SK-N-SH treated with all-trans-retinoic acid at 6 μM for 48 hours (cell line): ENCODE results near the gene SUSD3.

Experiments
- ATAC-seq: fragments of 200-7000 bp; cut with Tn5 transposase; 3 replicates; pipeline ENCODE4 v1.9.1; 2020; ENCODE audit warnings: mild to moderate bottlenecking, moderate library complexity
- ARNTL ChIP-seq: fragments of 450-650 bp; formaldehyde crosslinking; IDR thresholded peaks from 2 replicates; pipeline ENCODE4 v1.5.0; 2020; ENCODE audit warnings: low read depth, mild to moderate bottlenecking, moderate library complexity, borderline replicate concordance
- BACH2 ChIP-seq: fragments of 250-450 bp; sonication (Bioruptor Pico); IDR thresholded peaks from 2 replicates; pipeline ENCODE4 v1.9.0; 2021; ENCODE audit warnings: mild to moderate bottlenecking, borderline replicate concordance
- CREB5 ChIP-seq: fragments of 250-450 bp; sonication (Bioruptor Pico); IDR thresholded peaks from 2 replicates; pipeline ENCODE4 v1.5.1; 2020; ENCODE audit warnings: low read depth, mild to moderate bottlenecking, moderate library complexity
- CSRNP3 ChIP-seq: fragments of 250-450 bp; sonication (Bioruptor Pico); IDR thresholded peaks from 2 replicates; pipeline ENCODE4 v1.5.1; 2021; ENCODE audit warnings: mild to moderate bottlenecking, moderate library complexity
- OSR1 ChIP-seq: fragments of 250-450 bp; sonication (Bioruptor Pico); IDR thresholded peaks from 2 replicates; pipeline ENCODE4 v1.8.0; 2022; ENCODE audit warnings: moderate library complexity, mild to moderate bottlenecking, inconsistent platforms
- PATZ1 ChIP-seq: fragments of 250-450 bp; sonication (Bioruptor Pico); IDR thresholded peaks from 2 replicates; pipeline ENCODE4 v1.8.0; 2020; ENCODE audit warnings: mild to moderate bottlenecking, moderate library complexity, borderline replicate concordance
- POU6F1 ChIP-seq: fragments of 250-450 bp; sonication (Bioruptor Pico); IDR thresholded peaks from 2 replicates; pipeline ENCODE4 v1.8.0; 2021; ENCODE audit warnings: low read depth, mild to moderate bottlenecking, moderate library complexity, borderline replicate concordance
- PPARA ChIP-seq: fragments of 250-450 bp; sonication (Bioruptor Pico); IDR thresholded peaks from 2 replicates; pipeline ENCODE4 v1.5.0; 2020; ENCODE audit warnings: mild to moderate bottlenecking, borderline replicate concordance
- RARB ChIP-seq: fragments of 250-450 bp; sonication (Bioruptor Pico); IDR thresholded peaks from 2 replicates; pipeline ENCODE4 v1.8.0; 2021; ENCODE audit warnings: mild to moderate bottlenecking, moderate library complexity
- TCF4 ChIP-seq: fragments of 250-450 bp; sonication (Bioruptor Pico); IDR thresholded peaks from 2 replicates; pipeline ENCODE4 v1.8.0; 2021; ENCODE audit warnings: mild to moderate bottlenecking, moderate library complexity, borderline replicate concordance
- TOX ChIP-seq: fragments of 250-450 bp; sonication (Bioruptor Pico); IDR thresholded peaks from 2 replicates; pipeline ENCODE4 v1.8.0; 2021; ENCODE audit warnings: mild to moderate bottlenecking, moderate library complexity, borderline replicate concordance
- TSHZ2 ChIP-seq: fragments of 250-450 bp; sonication (Bioruptor Pico); IDR thresholded peaks from 2 replicates; pipeline ENCODE4 v1.5.0; 2020; ENCODE audit warnings: mild to moderate bottlenecking, moderate library complexity
- ZC3H10 ChIP-seq: fragments of 250-450 bp; sonication (Bioruptor Pico); IDR thresholded peaks from 2 replicates; pipeline ENCODE4 v1.5.1; 2021; ENCODE audit warnings: mild to moderate bottlenecking, moderate library complexity
- ZFP3 ChIP-seq: fragments of 250-450 bp; sonication (Bioruptor Pico); IDR thresholded peaks from 2 replicates; pipeline ENCODE4 v1.5.0; 2020; ENCODE audit warnings: mild to moderate bottlenecking, moderate library complexity
- ZFP30 ChIP-seq: fragments of 450-650 bp; formaldehyde crosslinking; IDR thresholded peaks from 2 replicates; pipeline ENCODE4 v1.5.0; 2022; ENCODE audit warnings: mild to moderate bottlenecking, moderate library complexity
- ZNF565 ChIP-seq: fragments of 450-650 bp; formaldehyde crosslinking; conservative IDR thresholded peaks from 2 replicates; pipeline ENCODE4 v1.5.0; 2020; ENCODE audit warnings: low read depth, mild to moderate bottlenecking, moderate library complexity
- ZNF70 ChIP-seq: fragments of 450-650 bp; formaldehyde crosslinking; IDR thresholded peaks from 2 replicates; pipeline ENCODE4 v1.5.0; 2020; ENCODE audit warnings: mild to moderate bottlenecking, moderate library complexity
- ZNF8 ChIP-seq: fragments of 450-650 bp; formaldehyde crosslinking; IDR thresholded peaks from 2 replicates; pipeline ENCODE4 v1.5.0; 2020; ENCODE audit warnings: mild to moderate bottlenecking, moderate library complexity

Gene SUSD3

GRCh38 chr9:93121316-93122241, 63.1 kb downstream of the SUSD3 start:
- TF ChIP-seq TSHZ2 (CRISPR knock-in tag): no peak
- ATAC-seq: no peak

GRCh38 chr9:93122721-93123221, 64.3 kb downstream of the SUSD3 start:
- TF ChIP-seq PPARA (CRISPR knock-in tag): no peak
- no peak for TF ChIP-seq ZNF565 (CRISPR knock-in tag)
- TF ChIP-seq ZNF8: no peak
- TF ChIP-seq RARB: no peak
- no peak for TF ChIP-seq ZNF70 (CRISPR knock-in tag)
- TF ChIP-seq ZC3H10 (CRISPR knock-in tag): no peak
- no peak for TF ChIP-seq OSR1 (CRISPR knock-in tag)
- TF ChIP-seq CSRNP3: no peak
- no peak for TF ChIP-seq TCF4
- no peak for TF ChIP-seq POU6F1 (CRISPR knock-in tag)
- TF ChIP-seq ARNTL: no peak
- no peak for TF ChIP-seq BACH2
- TF ChIP-seq ZFP30 (CRISPR knock-in tag): no peak
- no peak for TF ChIP-seq CREB5 (CRISPR knock-in tag)
- TF ChIP-seq PATZ1 (CRISPR knock-in tag): no peak
- TF ChIP-seq TSHZ2 (CRISPR knock-in tag): no peak
- TF ChIP-seq TOX (CRISPR knock-in tag): no peak
- TF ChIP-seq ZFP3 (CRISPR knock-in tag): no peak
- no peak for ATAC-seq
